Endothelial cell (in vitro differentiated cells): ENCODE measurements around the gene CAPN7. TPM values are rescaled to one million over a fixed set of nuclear protein-coding genes. Genes with fewer than 3 reads are reported as not detected.

Experiments used
- DNase-seq: peaks from one replicate; pipeline ENCODE4 v3.0.0; 2021; ENCODE audit warnings: low spot score
- H3K27ac Mint-ChIP-seq: one replicate; pipeline ENCODE4 v1.8.0; 2021; ENCODE audit warnings: mixed read lengths, inconsistent platforms; ENCODE audit not compliant: unreplicated experiment
- H3K27me3 Mint-ChIP-seq: one replicate; pipeline ENCODE4 v1.8.0; 2021; ENCODE audit warnings: mild to moderate bottlenecking, moderate library complexity, mixed read lengths, inconsistent platforms; ENCODE audit not compliant: unreplicated experiment
- H3K36me3 Mint-ChIP-seq: one replicate; pipeline ENCODE4 v1.8.0; 2021; ENCODE audit warnings: mild to moderate bottlenecking, low read depth, mixed read lengths, inconsistent platforms; ENCODE audit not compliant: unreplicated experiment
- H3K4me1 Mint-ChIP-seq: one replicate; pipeline ENCODE4 v1.8.0; 2021; ENCODE audit warnings: mild to moderate bottlenecking, mixed read lengths, inconsistent platforms; ENCODE audit not compliant: unreplicated experiment
- H3K4me3 Mint-ChIP-seq: one replicate; pipeline ENCODE4 v1.8.0; 2021; ENCODE audit warnings: mild to moderate bottlenecking, mixed read lengths, inconsistent platforms; ENCODE audit not compliant: unreplicated experiment
- H3K9me3 Mint-ChIP-seq: one replicate; pipeline ENCODE4 v1.8.0; 2021; ENCODE audit warnings: mixed read lengths, inconsistent platforms; ENCODE audit not compliant: unreplicated experiment
- total RNA-seq: library from RNA; stranded (reverse); fragmentation: NEBNext Ultra II Directional; extraction: Animal tissue kit (Norgen Biotek cat#: 25700); gene quantifications from one replicate; pipeline ENCODE4 v1.2.1, GENCODE V29; 2021; ENCODE audit not compliant: unreplicated experiment
- TF ChIP-seq, protein P1 (sequence below): fragments of 200-600 bp; sonication (generic); IDR thresholded peaks from one replicate; pipeline ENCODE4 v1.5.0; 2021; ENCODE audit warnings: antibody characterized with exemption; ENCODE audit not compliant: unreplicated experiment

The CAPN7 gene
- total RNA-seq, 1 donor from 2014 or later, result 25.9 TPM

DNA sequence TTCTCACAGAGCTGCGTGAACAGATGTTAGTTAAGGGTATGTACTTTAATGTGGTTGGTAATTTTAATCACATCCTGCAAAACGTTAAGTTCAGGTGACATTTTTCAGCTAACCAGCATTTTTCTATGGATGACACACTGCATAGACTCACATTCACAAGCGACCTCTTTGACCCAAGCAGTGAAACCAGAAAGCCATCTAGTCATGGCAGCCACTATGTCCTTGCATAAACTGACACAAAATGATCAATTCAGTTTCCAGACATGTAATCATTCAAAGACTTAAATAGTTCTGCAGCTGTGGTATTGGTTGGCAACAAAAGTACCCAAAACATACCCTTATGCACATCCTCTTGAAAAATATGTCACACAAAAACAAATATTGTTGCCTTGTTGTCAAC is 7.4 kb upstream of the CAPN7 start:
- Mint-ChIP-seq H3K27me3 (peaks cover 1% of the 10 kb centered on the region), H3K9me3 (no peaks in the 10 kb centered on the region), H3K4me3 (no peak overlapping the region), H3K27ac (no peak overlapping the region), H3K4me1 (peaks cover 6% of the 10 kb centered on the region), H3K36me3 (no peaks in the 10 kb centered on the region)
- DNase-seq, result no peak
- TF ChIP-seq, protein P1, sequence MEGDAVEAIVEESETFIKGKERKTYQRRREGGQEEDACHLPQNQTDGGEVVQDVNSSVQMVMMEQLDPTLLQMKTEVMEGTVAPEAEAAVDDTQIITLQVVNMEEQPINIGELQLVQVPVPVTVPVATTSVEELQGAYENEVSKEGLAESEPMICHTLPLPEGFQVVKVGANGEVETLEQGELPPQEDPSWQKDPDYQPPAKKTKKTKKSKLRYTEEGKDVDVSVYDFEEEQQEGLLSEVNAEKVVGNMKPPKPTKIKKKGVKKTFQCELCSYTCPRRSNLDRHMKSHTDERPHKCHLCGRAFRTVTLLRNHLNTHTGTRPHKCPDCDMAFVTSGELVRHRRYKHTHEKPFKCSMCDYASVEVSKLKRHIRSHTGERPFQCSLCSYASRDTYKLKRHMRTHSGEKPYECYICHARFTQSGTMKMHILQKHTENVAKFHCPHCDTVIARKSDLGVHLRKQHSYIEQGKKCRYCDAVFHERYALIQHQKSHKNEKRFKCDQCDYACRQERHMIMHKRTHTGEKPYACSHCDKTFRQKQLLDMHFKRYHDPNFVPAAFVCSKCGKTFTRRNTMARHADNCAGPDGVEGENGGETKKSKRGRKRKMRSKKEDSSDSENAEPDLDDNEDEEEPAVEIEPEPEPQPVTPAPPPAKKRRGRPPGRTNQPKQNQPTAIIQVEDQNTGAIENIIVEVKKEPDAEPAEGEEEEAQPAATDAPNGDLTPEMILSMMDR, result no peak

DNA sequence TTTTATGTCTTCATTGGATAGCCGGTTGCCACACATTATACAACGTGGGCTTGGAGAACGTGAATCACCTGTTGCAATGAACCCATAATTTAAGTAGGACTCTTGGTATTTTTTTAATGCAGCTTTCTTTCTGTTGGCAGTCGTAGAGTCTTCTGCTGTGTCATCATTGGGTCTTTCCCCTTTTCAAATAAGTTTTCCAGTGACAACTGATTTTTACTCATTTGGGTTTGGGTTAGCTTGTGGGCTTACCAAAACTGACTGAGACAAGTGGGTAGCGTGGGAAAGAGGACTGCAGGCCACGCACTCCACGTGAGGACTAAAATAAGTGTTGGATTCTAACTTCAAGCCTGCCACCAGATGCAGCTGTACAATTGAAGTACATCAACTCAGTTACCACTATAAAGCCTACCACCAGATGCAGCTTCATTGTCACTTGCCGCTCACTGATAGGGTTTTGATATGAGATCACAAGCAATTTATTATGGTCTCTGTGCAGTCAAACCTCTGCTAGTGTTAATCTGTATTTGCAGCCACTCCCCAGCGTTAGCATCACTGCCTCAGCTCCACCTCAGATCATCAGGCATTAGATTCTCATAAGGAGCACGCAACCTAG is 6.4 kb upstream of the CAPN7 start:
- Mint-ChIP-seq H3K4me1 (peaks cover 6% of the 10 kb centered on the region), H3K27me3 (peaks cover 1% of the 10 kb centered on the region), H3K27ac (no peak overlapping the region), H3K9me3 (no peaks in the 10 kb centered on the region), H3K36me3 (no peaks in the 10 kb centered on the region), H3K4me3 (no peak overlapping the region)
- TF ChIP-seq, protein P1, result no peak
- DNase-seq, result no peak

DNA sequence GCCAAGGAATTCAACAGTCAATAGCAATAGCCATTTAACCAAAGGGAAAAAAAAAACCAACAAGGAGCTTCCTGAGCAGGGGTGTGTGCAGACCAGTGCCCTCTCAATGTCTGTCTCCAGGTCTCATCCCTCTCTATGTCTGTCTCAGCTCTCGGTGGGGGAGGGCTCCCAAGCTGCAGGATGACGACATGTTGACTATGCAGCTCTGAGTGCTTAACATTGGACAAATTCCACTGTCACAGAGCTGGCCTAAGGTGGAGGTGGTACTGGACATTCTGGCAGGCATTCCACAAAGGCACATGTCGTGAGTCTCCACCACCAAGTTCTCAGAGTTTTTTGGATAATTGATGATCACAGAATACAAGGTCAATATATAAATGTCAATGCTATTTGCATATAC is 2.0 kb upstream of the CAPN7 start:
- H3K4me1 Mint-ChIP-seq, result peaks cover 12% of the 10 kb centered on the region
- peaks cover 4% of the 10 kb centered on the region for H3K36me3 Mint-ChIP-seq
- TF ChIP-seq, protein P1, result no peak
- peaks cover 4% of the 10 kb centered on the region for H3K27me3 Mint-ChIP-seq
- no peak overlapping the region for H3K27ac Mint-ChIP-seq
- no peak overlapping the region for H3K4me3 Mint-ChIP-seq
- H3K9me3 Mint-ChIP-seq, result no peaks in the 10 kb centered on the region
- DNase-seq, result no peak

DNA sequence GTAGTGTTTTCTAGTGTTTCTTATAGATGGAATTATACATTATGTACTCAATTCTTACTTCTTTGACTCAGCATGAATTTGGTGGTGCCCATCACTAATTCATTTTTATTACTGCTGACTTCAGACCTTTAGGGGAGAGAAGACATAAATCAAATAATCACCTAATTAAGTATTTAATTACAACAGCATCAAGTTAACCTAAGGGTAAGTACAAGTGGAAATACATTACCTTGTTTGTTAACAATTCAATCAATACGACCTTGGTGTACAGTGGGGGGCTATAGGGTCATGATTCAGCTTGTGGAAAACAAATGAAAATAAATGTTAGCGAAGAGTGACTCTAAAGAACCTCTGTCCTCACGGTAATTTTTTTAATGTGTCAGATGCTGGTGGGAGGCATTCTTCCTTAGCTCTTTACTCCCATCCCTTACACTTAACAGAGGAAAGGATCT is 538 bp upstream of the CAPN7 start:
- Mint-ChIP-seq H3K4me1 (peaks cover 12% of the 10 kb centered on the region), H3K9me3 (no peaks in the 10 kb centered on the region), H3K36me3 (peaks cover 4% of the 10 kb centered on the region), H3K27me3 (peaks cover 4% of the 10 kb centered on the region), H3K27ac (peak overlapping the region; percentile 80), H3K4me3 (peak overlapping the region; percentile 92)
- no peak for DNase-seq
- TF ChIP-seq, protein P1, result no peak

DNA sequence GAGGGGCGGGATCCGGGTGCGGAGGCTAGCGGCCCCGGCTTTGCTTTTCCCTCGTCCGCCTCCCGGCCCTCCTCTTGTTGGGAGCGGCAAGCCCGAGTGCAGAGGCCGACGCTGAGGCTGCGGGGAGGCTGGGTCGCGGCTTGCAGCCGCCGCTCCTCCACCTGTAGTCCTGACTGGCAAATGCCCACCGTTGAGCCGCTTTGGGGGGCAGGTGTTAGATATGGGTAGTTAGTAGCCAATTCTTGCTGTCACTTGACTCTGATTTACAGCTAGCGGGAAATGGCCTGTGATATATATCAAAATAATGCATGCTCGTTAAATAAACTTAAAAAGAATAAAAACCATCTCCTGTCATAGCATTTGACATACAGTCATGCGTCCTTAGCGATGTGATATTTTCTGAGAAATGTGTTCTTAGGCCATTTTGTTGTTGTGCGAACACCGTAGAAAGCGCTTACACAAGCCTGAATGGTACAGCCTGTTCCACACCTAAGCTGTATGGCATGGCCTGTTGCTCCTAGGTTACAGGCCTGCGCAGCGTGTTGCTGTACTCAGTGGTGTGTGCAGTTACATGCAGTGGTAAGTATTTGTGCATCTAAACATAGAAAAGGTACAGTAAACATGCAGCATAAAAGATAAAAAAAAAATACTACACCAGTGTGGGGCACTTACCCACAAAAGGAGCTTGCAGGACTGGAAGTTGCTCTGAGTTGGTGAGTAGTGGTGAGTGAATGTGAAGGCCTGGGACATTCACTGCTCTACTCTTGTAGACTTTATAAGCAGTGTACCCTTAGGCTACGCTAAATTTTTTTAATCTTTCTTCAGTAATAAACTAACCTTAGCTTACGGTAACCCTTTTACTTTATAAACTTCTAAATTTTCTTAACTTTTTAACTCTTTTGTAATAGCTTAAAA is 873 bp downstream of the CAPN7 start:
- TF ChIP-seq, protein P1, result no peak
- Mint-ChIP-seq H3K4me3 (peak overlapping the region; percentile 97), H3K4me1 (peaks cover 12% of the 10 kb centered on the region), H3K27ac (peak overlapping the region; percentile 72), H3K36me3 (peaks cover 4% of the 10 kb centered on the region), H3K9me3 (no peaks in the 10 kb centered on the region), H3K27me3 (peaks cover 4% of the 10 kb centered on the region)
- DNase-seq, result no peak
